Esophagus muscularis mucosa (tissue), 4 donors: ENCODE data around the gene TBC1D9B. TPM values are rescaled to one million over a fixed set of nuclear protein-coding genes. Genes with fewer than 3 reads are reported as not detected.

Source experiments
- DNase-seq: peaks from one replicate; pipeline ENCODE4 v3.0.0-alpha.2; 2017; ENCODE audit errors: extremely low spot score
- H3K27ac ChIP-seq, 4 donors: fragments of 200-600 bp; sonication (generic); replicated peaks in 1 of 4; 1 replicate in 3 of 4; 2 replicates in 1 of 4; pipeline ENCODE4 v1.5.1; 2016 to 2019; ENCODE audit warnings: mild to moderate bottlenecking in 1 of 4
- H3K27me3 ChIP-seq, 4 donors: fragments of 200-600 bp; sonication (generic); one replicate each; pipeline versions ENCODE4 v1.5.1 to v1.6.0; 2016 to 2019
- H3K36me3 ChIP-seq, 4 donors: fragments of 200-600 bp; sonication (generic); one replicate each; pipeline ENCODE4 v1.5.1; 2016 to 2019
- H3K4me1 ChIP-seq, 4 donors: fragments of 200-600 bp; sonication (generic); one replicate each; pipeline ENCODE4 v1.5.1; 2016 to 2019
- H3K4me3 ChIP-seq, 4 donors: fragments of 200-600 bp; sonication (generic); 1 replicate in 2 of 4; 2 replicates in 2 of 4; pipeline ENCODE4 v1.5.1; 2016 to 2019; ENCODE audit warnings: mild to moderate bottlenecking in 4 of 4, moderate library complexity in 1 of 4
- H3K9me3 ChIP-seq, 4 donors: fragments of 200-600 bp; sonication (generic); 1 replicate in 3 of 4; 2 replicates in 1 of 4; pipeline ENCODE4 v1.5.1; 2016 to 2019
- EP300 ChIP-seq: sonication (generic); formaldehyde crosslinking; IDR thresholded peaks from one replicate; pipeline ENCODE4 v1.6.1; 2017; ENCODE audit warnings: antibody characterized with exemption
- POLR2A ChIP-seq: fragments of 450-650 bp; IDR thresholded peaks from one replicate; pipeline ENCODE4 v1.6.1; 2017; ENCODE audit warnings: antibody characterized with exemption, moderate library complexity, mild to moderate bottlenecking, low read depth
- POLR2AphosphoS5 ChIP-seq, 2 donors: sonication (generic); formaldehyde crosslinking; IDR thresholded peaks; one replicate each; pipeline ENCODE4 v1.6.1; 2017; ENCODE audit warnings: antibody characterized with exemption in 2 of 2
- WGBS: methylation state at CpG from one replicate; pipeline ENCODE4 v1.1.5; 2018; 5-methylcytosine and 5-hydroxymethylcytosine counted together
- intact Hi-C: fragments of 100-400 bp; cut with DNase I; formaldehyde crosslinking; loops from one replicate; pipeline ENCODE4 v1.15.1; 2023
- total RNA-seq, 4 donors: library from RNA; depleted of rRNA; stranded (reverse); fragments of >200 nt; gene quantifications; one replicate each; pipeline versions ENCODE4 v1.1.0 to v1.2.1, GENCODE V29; 2016
- TF ChIP-seq, protein P1 (sequence below), 3 experiments: fragments of 200-600 bp in 2 of 3; fragments of 450-650 bp in 1 of 3; sonication (generic) in 2 of 3; IDR thresholded peaks; one replicate each; pipeline ENCODE4 v1.5.1; 2017 to 2019; ENCODE audit warnings: antibody characterized with exemption in 3 of 3, mild to moderate bottlenecking in 2 of 3, moderate library complexity in 1 of 3

The TBC1D9B gene
- total RNA-seq, 4 donors from 2014 or later = 80.2 to 229 (median 143) TPM

DNA sequence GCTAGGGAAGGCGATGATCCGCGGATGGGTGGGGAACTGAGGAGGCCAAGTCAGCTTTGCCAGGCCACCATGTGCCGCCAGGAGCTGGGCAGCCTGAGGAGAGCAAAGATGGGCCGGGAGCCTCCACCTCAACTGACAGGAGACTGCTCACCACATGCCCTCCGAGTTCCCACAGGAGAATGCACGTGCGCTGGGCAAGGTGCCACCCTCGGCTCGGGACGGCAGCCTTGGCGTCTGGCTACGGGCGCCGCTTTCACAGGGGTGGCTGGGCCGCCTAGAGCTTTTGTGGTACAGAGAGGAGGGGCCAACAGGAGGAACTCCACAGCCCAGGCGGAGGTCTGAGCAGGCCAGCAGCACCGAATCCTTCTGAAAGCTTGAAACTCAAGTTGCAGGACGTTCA lies 5.3 kb upstream of the TBC1D9B start:
- Histone ChIP-seq H3K36me3 (no peaks in the 10 kb centered on the region), H3K9me3 (no peaks in the 10 kb centered on the region), H3K4me1 (peaks cover 8 to 10% (median 9%) of the 10 kb centered on the region in 4 donors), H3K4me3 (no peak overlapping the region), H3K27me3 (no peaks in the 10 kb centered on the region), H3K27ac (no peak overlapping the region)
- TF ChIP-seq, protein P1, sequence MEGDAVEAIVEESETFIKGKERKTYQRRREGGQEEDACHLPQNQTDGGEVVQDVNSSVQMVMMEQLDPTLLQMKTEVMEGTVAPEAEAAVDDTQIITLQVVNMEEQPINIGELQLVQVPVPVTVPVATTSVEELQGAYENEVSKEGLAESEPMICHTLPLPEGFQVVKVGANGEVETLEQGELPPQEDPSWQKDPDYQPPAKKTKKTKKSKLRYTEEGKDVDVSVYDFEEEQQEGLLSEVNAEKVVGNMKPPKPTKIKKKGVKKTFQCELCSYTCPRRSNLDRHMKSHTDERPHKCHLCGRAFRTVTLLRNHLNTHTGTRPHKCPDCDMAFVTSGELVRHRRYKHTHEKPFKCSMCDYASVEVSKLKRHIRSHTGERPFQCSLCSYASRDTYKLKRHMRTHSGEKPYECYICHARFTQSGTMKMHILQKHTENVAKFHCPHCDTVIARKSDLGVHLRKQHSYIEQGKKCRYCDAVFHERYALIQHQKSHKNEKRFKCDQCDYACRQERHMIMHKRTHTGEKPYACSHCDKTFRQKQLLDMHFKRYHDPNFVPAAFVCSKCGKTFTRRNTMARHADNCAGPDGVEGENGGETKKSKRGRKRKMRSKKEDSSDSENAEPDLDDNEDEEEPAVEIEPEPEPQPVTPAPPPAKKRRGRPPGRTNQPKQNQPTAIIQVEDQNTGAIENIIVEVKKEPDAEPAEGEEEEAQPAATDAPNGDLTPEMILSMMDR (IDR thresholded peaks at IDR 0.05) = no peak
- TF ChIP-seq POLR2AphosphoS5 (IDR thresholded peaks at IDR 0.05) (no peak), EP300 (no peak), POLR2A (no peak)
- WGBS = 79% methylated on average over 19 of the region's 19 CpGs
- DNase-seq = no peak
- intact Hi-C loops = no loop called here

DNA sequence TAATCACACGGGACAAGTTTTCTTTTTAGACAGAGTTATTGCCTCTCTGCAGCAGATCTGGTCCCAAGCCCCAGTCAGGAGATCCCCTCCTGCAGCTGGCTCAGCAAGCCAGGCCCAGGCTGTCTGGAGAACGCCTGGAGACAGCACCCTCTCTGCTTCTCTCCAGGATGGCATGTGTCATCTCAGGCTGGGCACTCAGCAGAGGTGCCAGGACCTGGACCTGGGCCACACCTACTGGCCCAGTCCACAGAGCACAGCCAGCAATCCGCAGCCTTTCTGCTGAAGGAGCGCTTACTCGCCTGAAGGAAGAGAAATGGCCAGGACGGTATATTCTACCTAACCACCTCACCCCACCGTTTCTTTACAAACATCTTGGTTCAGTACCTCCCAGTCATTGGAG lies 4.7 kb upstream of the TBC1D9B start:
- WGBS = 90% methylated on average over 7 of the region's 7 CpGs

DNA sequence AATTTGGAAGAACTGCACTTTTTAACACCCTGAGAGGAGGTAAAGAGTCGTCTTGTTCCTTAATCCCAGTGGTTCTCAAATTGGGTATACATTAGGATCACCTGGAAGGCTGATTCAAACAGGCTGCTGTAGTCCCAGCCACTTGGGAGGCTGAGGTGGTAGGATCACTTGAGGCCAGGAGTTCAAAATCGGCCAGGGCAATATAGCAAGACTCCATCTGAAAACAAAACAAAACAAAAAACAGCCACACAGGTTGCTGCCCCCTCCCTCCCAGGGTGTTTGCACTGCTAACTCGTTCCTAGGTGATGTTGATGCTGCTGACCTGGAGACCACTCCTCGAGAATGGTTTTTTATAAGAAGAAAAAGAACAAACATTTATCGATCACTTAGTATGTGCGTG lies 1.5 kb upstream of the TBC1D9B start:
- peaks cover 0 to 11% (median 6%) of the 10 kb centered on the region in 4 donors for H3K36me3 ChIP-seq
- H3K9me3 ChIP-seq = no peaks in the 10 kb centered on the region
- TF ChIP-seq EP300 = no peak
- H3K27me3 ChIP-seq = no peaks in the 10 kb centered on the region
- 95% methylated on average over 6 of the region's 6 CpGs for WGBS
- H3K4me3 ChIP-seq = no peak overlapping the region
- intact Hi-C loops = loop anchor here (5.0 to 10.0 kb wide), 3 partner anchors 47 to 166 kb away; partner anchors contain the start of gene RNF130
- no peak for DNase-seq
- H3K4me1 ChIP-seq = peaks cover 18 to 27% (median 22%) of the 10 kb centered on the region in 4 donors
- H3K27ac ChIP-seq = no peak overlapping the region

More for the DNA sequence above, 4.7 kb upstream of the TBC1D9B start:
- DNase-seq = no peak
- no peak overlapping the region for H3K4me3 ChIP-seq
- no peaks in the 10 kb centered on the region for H3K36me3 ChIP-seq
- H3K27me3 ChIP-seq = no peaks in the 10 kb centered on the region
- H3K4me1 ChIP-seq = peaks cover 9 to 11% (median 10%) of the 10 kb centered on the region in 4 donors
- no peaks in the 10 kb centered on the region for H3K9me3 ChIP-seq
- TF ChIP-seq, protein P1 (IDR thresholded peaks at IDR 0.05) = no peak
- TF ChIP-seq EP300 (no peak), POLR2A (no peak), POLR2AphosphoS5 (IDR thresholded peaks at IDR 0.05) (no peak)
- no peak overlapping the region for H3K27ac ChIP-seq
- intact Hi-C loops = no loop called here

DNA sequence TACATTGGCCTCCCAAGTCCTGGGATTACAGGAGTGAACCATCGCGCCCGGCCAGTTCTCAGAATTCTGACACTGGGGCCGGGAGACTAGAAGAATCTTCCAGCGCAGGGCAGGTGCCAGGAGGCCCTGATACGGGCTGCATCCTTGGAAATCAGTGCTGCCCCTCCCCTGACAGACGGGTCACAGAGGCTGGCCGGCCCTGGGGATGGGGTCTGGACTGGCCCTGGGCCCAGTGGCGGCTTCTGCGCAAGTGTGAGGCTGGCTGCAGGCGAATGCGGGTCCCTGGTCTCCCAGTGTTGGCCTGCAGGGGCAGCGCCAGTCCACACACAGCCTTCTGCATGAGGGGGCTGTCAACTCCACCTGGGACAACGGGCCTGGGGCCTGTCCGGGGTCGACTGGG lies 831 bp upstream of the TBC1D9B start:
- DNase-seq = no peak
- Histone ChIP-seq H3K27ac (peak overlapping the region; percentile 75 to 84 (median 80)), H3K27me3 (no peaks in the 10 kb centered on the region), H3K36me3 (peaks cover 5 to 17% (median 12%) of the 10 kb centered on the region in 4 donors), H3K4me1 (peaks cover 18 to 27% (median 22%) of the 10 kb centered on the region in 4 donors), H3K9me3 (no peaks in the 10 kb centered on the region), H3K4me3 (peak overlapping the region; percentile 69 to 88 (median 72))
- WGBS = 84% methylated on average over 4 of the region's 16 CpGs
- TF ChIP-seq EP300 (no peak), POLR2AphosphoS5 (IDR thresholded peaks at IDR 0.05) (no peak), POLR2A (no peak)
- TF ChIP-seq, protein P1 (IDR thresholded peaks at IDR 0.05) = no peak
- intact Hi-C loops = loop anchor here (5.0 to 10.0 kb wide), 3 partner anchors 46 to 166 kb away; partner anchors contain the start of gene RNF130

DNA sequence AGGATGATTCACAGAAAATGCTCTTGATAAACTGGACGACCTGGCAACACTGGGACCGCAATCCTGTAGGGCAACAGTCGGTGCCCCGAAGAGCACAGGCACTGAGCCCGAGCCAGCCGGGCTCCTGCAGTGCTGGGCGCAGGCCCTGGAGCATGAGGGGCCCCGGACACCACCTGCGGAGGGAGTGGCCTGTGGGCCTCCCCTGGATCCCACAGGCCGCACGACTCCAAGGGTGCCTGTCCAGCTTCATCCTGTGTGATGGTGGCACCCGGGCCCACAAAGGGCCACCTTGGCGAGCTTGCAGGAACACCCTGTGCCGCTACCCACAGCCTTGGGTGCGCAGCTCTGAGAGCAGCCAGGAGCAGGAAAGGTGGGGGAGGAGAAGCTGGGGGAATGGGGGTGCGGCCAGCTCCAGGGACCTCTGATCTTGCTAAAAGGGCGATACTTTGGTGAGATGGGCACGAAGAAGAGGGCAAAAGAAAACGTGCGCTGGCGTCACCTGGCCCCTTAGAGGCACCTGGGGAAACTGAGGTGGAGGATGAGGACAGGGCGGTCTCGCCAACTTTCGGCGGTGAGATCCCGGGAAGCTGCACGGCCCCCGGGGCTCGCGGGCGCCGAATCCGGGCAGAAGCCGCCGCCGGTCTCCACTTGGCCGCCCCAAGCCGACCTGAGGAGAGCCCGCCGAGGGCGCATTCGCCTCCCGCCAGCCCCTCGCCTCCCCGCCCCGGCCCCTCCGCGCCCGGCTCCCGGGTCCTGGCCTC lies 722 bp downstream of the TBC1D9B start:
- intact Hi-C loops = loop anchor here (2.0 to 10.0 kb wide), 4 partner anchors 45 to 168 kb away; partner anchors contain the start of genes MGAT4B and RNF130
- H3K27ac ChIP-seq = peak overlapping the region; percentile 75 to 84 (median 80)
- H3K4me1 ChIP-seq = peaks cover 18 to 27% (median 24%) of the 10 kb centered on the region in 4 donors
- DNase-seq = no peak
- 15% methylated on average over 21 of the region's 50 CpGs for WGBS
- TF ChIP-seq, protein P1 (IDR thresholded peaks at IDR 0.05) = no peak
- TF ChIP-seq EP300 (no peak), POLR2AphosphoS5 (IDR thresholded peaks at IDR 0.05) (no peak), POLR2A (no peak)
- H3K27me3 ChIP-seq = no peaks in the 10 kb centered on the region
- H3K4me3 ChIP-seq = peak overlapping the region; percentile 69 to 88 (median 72)
- peaks cover 9 to 32% (median 28%) of the 10 kb centered on the region in 4 donors for H3K36me3 ChIP-seq
- H3K9me3 ChIP-seq = no peaks in the 10 kb centered on the region
